ENCODE data around the gene BCDIN3D. TPM values are rescaled to one million over a fixed set of nuclear protein-coding genes. Genes with fewer than 3 reads are reported as not detected.

Gene BCDIN3D
- total and polyA plus RNA-seq, 4 donors: 1.7 to 4.4 (median 2.1) TPM

- H3K27ac ChIP-seq (ENCODE audit: low read depth in 1 of 2, low read length in 2 of 2): no peak overlapping the region
Observed at GRCh38 chr12:49870501-49871262, 27.8 kb upstream of the BCDIN3D start.

More at GRCh38 chr12:49870501-49871262, 27.8 kb upstream of the BCDIN3D start:
- Histone ChIP-seq H3K27me3 (ENCODE audit: control insufficient read depth in 4 of 4, insufficient read depth in 4 of 4, low read length in 3 of 4) (peaks cover 0 to 1% (median 0%) of the 10 kb centered on the region in 4 donors), H3K4me3 (ENCODE audit: low read depth in 1 of 3, low read length in 3 of 3) (no peak overlapping the region), H3K4me1 (ENCODE audit: control insufficient read depth in 4 of 4, insufficient read depth in 4 of 4, low read length in 3 of 4) (peaks cover 0 to 2% (median 0%) of the 10 kb centered on the region in 4 donors), H3K9ac (ENCODE audit: low read depth in 1 of 2, low read length in 2 of 2) (no peak overlapping the region), H3K9me3 (ENCODE audit: control insufficient read depth in 4 of 4, low read length in 3 of 4) (no peaks in the 10 kb centered on the region), H3K36me3 (ENCODE audit: control insufficient read depth in 4 of 4, insufficient read depth in 3 of 4, low read depth in 1 of 4, low read length in 3 of 4) (no peaks in the 10 kb centered on the region)
- DNase-seq (ENCODE audit: low spot score): no peak
- TF ChIP-seq FOXA1 (IDR thresholded peaks at IDR 0.05): no peak
- TF ChIP-seq CTCF (IDR thresholded peaks at IDR 0.05; ENCODE audit: low read depth, low read length, missing input control): no peak
- no peak for TF ChIP-seq HNF4A (conservative IDR thresholded peaks at IDR 0.05)
- no peak for TF ChIP-seq ZBTB33 (IDR thresholded peaks at IDR 0.05)
- TF ChIP-seq TAF1 (conservative IDR thresholded peaks at IDR 0.05): no peak
- TF ChIP-seq HNF4G (IDR thresholded peaks at IDR 0.05): no peak
- TF ChIP-seq JUND (IDR thresholded peaks at IDR 0.05): no peak
- no peak for TF ChIP-seq GABPA (IDR thresholded peaks at IDR 0.05 in 1 of 2, conservative IDR thresholded peaks at IDR 0.05 in 1 of 2)
- no peak for TF ChIP-seq RXRA (IDR thresholded peaks at IDR 0.05)
- TF ChIP-seq NR2F2 (IDR thresholded peaks at IDR 0.05): no peak
- TF ChIP-seq ATF3 (IDR thresholded peaks at IDR 0.05): no peak
- no peak for TF ChIP-seq MAX (IDR thresholded peaks at IDR 0.05)
- no peak for TF ChIP-seq YY1 (IDR thresholded peaks at IDR 0.05)
- no peak for TF ChIP-seq REST (IDR thresholded peaks at IDR 0.05)
- no peak for TF ChIP-seq FOXA2 (IDR thresholded peaks at IDR 0.05)
- 95% methylated on average over 11 of the region's 11 CpGs for WGBS
